ENCODE data around the gene RASAL3. TPM values are rescaled to one million over a fixed set of nuclear protein-coding genes. Genes with fewer than 3 reads are reported as not detected.

The RASAL3 gene
- total RNA-seq, 1 donor from 2014 or later, result not detected

DNA sequence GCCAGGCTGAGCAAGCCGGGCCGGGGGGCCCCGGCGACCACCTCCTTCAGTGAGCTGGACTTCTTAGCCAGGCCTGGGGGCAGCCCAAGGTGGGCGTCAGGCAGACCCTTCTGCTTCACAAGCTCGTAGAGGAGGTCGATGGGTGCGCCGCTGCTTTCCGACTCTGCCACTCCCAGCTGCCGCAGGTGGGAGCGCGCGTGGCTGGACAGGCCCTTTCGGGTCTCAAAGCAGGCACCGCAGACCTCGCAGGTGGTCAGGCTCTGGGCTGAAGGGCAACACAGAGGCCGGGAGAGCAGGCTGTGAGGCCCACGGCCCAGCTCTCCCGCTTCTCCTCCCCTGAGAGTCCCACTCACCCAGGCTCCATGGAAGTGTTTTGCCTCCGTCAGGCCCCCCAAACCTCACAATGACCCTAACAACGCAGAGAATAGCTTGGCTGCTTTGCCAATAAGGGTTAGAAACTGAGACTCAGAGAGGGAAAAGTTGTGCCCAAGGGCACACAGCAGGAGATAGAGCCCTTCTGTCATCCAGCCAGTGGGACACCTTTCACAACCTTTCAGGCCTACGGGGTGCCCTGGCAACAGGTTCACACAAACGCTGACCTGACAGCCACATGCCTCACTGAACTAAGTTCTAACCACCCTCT is 34.4 kb downstream of the RASAL3 start:
- Mint-ChIP-seq H3K27ac (ENCODE audit: unreplicated experiment) (no peak overlapping the region), H3K36me3 (ENCODE audit: unreplicated experiment) (peaks cover 8% of the 10 kb centered on the region), H3K4me1 (ENCODE audit: low read depth, unreplicated experiment) (peaks cover 9% of the 10 kb centered on the region), H3K27me3 (ENCODE audit: unreplicated experiment) (peaks cover 19% of the 10 kb centered on the region), H3K4me3 (ENCODE audit: unreplicated experiment) (peak overlapping the region; percentile 96), H3K9me3 (ENCODE audit: unreplicated experiment) (peaks cover 18% of the 10 kb centered on the region)
- TF ChIP-seq, protein P1, sequence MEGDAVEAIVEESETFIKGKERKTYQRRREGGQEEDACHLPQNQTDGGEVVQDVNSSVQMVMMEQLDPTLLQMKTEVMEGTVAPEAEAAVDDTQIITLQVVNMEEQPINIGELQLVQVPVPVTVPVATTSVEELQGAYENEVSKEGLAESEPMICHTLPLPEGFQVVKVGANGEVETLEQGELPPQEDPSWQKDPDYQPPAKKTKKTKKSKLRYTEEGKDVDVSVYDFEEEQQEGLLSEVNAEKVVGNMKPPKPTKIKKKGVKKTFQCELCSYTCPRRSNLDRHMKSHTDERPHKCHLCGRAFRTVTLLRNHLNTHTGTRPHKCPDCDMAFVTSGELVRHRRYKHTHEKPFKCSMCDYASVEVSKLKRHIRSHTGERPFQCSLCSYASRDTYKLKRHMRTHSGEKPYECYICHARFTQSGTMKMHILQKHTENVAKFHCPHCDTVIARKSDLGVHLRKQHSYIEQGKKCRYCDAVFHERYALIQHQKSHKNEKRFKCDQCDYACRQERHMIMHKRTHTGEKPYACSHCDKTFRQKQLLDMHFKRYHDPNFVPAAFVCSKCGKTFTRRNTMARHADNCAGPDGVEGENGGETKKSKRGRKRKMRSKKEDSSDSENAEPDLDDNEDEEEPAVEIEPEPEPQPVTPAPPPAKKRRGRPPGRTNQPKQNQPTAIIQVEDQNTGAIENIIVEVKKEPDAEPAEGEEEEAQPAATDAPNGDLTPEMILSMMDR (IDR thresholded peaks at IDR 0.05; ENCODE audit: partially characterized antibody, unreplicated experiment), result no peak
- DNase-seq, result no peak

DNA sequence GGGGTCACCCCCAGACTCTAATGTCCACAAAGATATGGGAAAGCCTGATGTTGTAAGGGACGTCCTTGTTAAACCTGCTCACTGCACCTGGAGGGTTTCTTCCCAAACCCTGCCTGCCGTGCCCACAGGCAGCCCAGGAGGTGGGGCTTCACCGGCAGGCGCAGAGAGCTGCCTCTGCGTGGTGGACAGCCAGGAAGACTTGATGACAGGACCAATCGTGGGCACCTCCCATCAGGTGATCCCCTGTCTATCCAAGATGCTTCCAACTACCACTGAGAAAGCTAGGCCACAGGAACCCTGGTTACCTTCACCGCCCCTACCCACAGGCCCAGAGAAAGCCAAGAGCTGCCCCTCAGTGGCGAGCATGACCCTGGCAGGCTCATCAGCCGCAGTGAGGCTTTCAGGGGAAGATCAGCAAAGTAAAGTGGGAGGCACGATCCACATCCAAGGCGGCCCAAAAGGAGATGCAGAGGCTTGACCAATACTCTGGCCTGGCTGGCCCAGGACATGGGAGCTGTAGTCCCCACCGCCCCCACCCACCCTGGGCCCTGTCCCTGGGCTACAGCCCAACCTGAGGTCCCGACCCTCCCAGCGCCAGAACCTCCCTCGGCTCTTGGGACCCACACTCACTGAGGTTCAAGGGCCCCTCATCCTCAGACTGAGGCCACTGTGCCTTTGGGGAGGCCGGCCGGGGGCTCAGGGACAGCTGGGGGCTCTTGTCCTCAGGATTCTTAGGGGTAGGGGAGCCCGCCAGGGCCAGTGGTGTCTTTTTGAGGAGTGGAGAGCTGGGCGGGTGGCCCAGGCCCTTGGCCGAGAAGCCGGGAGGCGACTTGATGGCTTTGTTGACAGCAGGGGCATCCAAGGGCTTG is 35.2 kb downstream of the RASAL3 start:
- Mint-ChIP-seq H3K9me3 (ENCODE audit: unreplicated experiment) (peaks cover 18% of the 10 kb centered on the region), H3K4me1 (ENCODE audit: low read depth, unreplicated experiment) (peaks cover 9% of the 10 kb centered on the region), H3K4me3 (ENCODE audit: unreplicated experiment) (no peak overlapping the region), H3K27me3 (ENCODE audit: unreplicated experiment) (peaks cover 19% of the 10 kb centered on the region), H3K36me3 (ENCODE audit: unreplicated experiment) (peaks cover 8% of the 10 kb centered on the region), H3K27ac (ENCODE audit: unreplicated experiment) (no peak overlapping the region)
- TF ChIP-seq, protein P1 (IDR thresholded peaks at IDR 0.05; ENCODE audit: partially characterized antibody, unreplicated experiment), result no peak
- no peak for DNase-seq

DNA sequence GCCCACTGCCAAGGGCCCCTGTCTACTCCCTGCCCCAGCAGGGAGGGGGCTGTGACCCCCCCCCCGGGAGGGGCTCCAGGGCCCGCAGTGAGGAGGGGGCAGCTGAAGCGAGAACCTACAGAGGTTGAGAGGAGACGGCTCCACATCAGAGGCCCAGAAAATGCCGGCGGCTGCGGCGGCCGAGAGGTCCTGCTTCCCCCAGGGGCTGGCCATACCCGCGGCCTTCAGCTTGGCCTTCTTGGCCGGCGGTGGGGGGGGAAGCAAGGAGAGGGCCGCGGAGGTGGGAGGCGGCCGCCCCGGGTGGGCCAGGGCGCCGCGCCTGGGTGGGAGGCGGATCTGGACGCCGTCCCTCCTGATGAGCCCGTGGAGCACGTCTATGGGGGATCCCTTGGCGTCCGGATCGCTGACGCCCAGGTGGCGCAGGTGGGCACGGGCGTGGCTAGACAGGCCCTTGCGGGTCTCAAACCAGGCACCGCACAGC is 36.3 kb downstream of the RASAL3 start:
- peaks cover 13% of the 10 kb centered on the region for H3K36me3 Mint-ChIP-seq (ENCODE audit: unreplicated experiment)
- TF ChIP-seq, protein P1 (IDR thresholded peaks at IDR 0.05; ENCODE audit: partially characterized antibody, unreplicated experiment), result no peak
- H3K4me1 Mint-ChIP-seq (ENCODE audit: low read depth, unreplicated experiment), result peaks cover 7% of the 10 kb centered on the region
- H3K27me3 Mint-ChIP-seq (ENCODE audit: unreplicated experiment), result peaks cover 15% of the 10 kb centered on the region
- H3K27ac Mint-ChIP-seq (ENCODE audit: unreplicated experiment), result no peak overlapping the region
- DNase-seq, result no peak
- H3K9me3 Mint-ChIP-seq (ENCODE audit: unreplicated experiment), result peaks cover 16% of the 10 kb centered on the region
- H3K4me3 Mint-ChIP-seq (ENCODE audit: unreplicated experiment), result no peak overlapping the region

DNA sequence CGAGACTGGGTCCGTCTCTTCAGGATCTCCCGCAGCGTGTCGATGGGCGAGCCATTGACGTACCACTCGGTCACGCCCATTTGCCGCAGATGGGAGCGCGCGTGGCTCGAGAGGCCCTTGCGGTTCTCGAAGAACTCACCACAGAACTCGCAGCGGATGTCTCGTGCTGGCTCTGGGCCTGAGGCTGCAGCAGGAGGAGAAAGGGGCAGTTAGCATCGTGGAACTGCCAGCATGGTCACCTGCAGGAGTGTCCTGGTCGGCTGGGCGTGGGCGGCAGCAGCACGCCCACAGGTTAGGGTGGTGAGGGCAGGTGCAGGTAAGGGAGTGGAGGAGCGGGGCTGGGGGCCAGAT is 37.0 kb downstream of the RASAL3 start:
- Mint-ChIP-seq H3K36me3 (ENCODE audit: unreplicated experiment) (peaks cover 13% of the 10 kb centered on the region), H3K27ac (ENCODE audit: unreplicated experiment) (no peak overlapping the region), H3K9me3 (ENCODE audit: unreplicated experiment) (peaks cover 13% of the 10 kb centered on the region), H3K4me3 (ENCODE audit: unreplicated experiment) (no peak overlapping the region), H3K27me3 (ENCODE audit: unreplicated experiment) (peaks cover 14% of the 10 kb centered on the region), H3K4me1 (ENCODE audit: low read depth, unreplicated experiment) (peaks cover 7% of the 10 kb centered on the region)
- DNase-seq, result no peak
- TF ChIP-seq, protein P1 (IDR thresholded peaks at IDR 0.05; ENCODE audit: partially characterized antibody, unreplicated experiment), result no peak
